GM10847 (cell line): ENCODE measurements around the gene NECAB2.

Experiments
- POLR2A ChIP-seq: IDR thresholded peaks from 2 replicates; pipeline ENCODE4 v1.6.1; 2011; ENCODE audit not compliant: insufficient read length; ENCODE audit errors: extremely low read depth

NECAB2 gene

DNA sequence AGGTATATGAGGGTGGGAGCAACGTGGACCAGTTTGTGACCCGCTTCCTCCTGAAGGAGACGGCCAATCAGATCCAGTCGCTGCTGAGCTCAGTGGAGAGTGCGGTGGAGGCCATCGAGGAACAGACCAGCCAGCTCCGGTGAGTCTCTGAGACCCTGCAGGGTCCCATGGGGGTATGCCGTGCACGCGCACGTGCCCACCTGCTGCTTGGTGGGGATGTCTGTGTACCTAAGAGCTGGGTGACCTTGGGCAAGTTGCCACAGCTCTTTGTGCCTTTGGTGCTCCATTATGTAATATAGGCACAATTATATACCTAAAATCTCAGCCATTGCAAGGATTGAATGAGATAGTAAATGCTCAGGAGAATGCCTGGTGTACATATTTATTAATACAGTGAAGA lies 22.4 kb downstream of the NECAB2 start:
- no peak for TF ChIP-seq POLR2A

DNA sequence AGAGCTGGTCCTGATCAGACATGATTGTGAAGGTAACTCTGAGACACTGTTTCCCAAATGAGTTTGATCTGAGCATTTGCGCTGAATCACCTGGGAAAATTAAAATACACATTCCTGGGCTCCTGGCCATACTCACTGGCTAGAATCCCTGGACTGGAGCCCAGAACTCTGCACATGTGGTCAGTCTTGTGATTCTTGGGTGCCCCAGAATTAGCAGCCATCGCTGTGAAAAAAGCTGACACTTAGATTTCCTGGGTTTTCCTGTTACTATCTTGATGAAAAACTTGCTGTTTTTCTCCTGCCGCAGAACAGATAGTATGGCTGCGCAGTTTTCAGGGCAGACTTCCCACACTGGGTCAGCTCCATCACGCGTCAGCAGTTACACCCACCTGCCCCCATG lies 24.6 kb downstream of the NECAB2 start:
- no peak for TF ChIP-seq POLR2A

DNA sequence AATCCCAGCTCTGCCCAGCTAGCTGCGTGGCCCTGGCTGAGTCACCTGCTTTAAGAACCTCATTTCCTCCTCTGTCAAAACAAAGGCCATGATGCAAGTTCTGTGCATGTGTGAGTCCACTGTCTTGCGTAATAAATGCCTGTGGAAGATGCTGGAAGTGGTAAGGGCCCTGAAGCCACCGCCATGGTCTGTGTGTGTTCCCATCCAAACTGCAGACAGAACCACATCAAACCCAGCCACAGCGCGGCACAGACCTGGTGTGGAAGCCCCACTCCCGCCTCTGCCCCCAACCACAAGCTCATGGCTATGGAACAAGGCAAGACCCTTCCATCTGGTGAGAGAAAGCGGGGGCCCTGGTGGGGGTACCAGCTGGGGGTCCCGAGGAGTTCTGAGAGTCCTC lies 26.0 kb downstream of the NECAB2 start:
- TF ChIP-seq POLR2A, result no peak

DNA sequence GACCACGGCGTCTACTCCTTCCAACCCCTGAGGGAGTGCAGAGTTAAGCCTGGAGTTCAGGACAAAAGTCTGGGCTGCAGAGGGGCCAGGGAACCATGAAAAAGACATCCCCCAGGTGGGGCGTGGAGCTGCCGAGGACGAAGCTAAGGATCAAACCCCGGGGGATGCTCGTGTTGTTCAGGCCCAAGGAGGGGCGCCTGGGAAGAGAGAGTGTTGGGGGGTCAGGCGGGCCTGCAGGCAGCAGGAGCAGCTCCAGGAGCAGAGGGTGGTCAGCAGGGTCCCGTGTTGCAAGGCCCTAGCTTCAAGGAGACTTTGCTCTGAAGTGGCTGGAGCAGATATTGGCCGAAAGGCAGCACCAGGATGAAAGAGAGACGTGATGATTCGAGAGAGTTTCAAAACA lies 26.7 kb downstream of the NECAB2 start:
- no peak for TF ChIP-seq POLR2A

DNA sequence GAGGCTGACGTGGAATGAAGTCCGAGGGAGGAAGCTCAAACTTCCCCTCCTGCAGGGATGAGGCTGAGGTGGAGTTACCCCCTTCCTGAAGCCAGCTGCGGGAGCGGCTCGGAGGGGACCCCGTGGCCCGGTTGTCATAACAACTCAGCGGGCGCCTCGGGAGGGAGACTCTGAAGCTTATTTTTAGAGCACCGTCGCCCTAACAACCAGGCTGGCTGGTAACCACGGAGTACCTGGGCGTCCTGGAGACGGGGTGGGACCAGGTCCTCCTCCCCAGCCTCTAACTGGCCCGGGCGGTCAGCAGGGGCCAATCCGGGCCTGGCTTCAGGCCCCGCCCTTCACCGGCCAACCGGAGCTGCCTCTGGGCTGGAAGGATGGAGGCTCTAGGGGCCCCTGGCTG lies 27.7 kb downstream of the NECAB2 start:
- TF ChIP-seq POLR2A, result no peak

DNA sequence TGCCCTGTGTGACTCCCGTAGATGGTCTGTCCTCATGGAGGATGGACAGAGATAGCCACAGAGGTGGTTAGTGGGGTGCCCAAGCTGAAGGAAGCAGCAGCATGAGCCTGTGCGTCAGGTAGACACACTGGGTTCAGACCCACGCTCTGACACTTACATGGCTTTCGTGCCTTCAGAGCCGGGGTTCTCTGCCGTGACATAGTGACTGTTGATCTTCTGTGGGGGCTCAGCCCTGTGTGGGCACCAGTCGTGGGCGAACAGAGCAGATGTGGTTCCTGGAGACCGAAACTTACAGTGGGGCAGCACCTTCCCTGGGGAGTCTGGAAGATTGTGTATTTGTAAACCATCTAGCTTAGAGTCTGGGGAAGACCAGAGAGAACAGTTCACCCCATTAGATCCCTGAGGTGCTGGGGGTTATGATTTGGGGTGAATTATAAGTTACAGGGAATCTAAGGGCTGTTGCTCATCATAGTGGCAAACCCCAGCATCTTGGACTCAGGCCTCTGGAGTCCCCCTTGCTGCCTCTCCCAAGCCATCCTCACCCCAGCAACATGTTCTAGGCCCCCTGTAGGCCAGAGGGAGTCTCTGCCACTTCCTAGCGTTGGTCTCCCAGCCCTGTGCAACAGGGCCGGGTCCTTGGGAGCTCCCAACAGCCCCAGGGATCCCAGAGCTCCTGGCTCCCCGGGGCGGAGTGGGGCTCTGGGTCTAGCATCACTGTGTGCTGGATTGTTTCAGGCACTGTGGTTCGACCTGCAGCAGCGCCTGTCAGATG lies 28.6 kb downstream of the NECAB2 start:
- TF ChIP-seq POLR2A, result no peak

DNA sequence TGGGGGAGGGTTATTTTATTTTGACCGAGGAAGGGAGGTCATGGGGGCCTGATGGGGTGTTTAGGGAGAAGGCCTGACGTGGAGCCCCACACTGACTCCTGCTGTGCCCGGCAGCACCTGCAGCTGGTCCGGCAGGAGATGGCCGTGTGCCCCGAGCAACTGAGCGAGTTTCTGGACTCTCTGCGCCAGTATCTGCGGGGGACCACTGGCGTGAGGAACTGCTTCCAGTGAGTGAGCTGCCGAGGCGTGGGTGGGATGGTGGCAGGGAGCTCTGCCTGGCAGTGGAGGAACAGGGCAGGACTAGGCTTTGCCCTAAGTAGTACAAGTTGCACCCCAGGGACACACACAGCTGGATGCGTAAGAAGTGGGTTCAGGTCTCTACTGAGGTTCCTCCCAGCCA lies 30.0 kb downstream of the NECAB2 start:
- TF ChIP-seq POLR2A, result no peak

DNA sequence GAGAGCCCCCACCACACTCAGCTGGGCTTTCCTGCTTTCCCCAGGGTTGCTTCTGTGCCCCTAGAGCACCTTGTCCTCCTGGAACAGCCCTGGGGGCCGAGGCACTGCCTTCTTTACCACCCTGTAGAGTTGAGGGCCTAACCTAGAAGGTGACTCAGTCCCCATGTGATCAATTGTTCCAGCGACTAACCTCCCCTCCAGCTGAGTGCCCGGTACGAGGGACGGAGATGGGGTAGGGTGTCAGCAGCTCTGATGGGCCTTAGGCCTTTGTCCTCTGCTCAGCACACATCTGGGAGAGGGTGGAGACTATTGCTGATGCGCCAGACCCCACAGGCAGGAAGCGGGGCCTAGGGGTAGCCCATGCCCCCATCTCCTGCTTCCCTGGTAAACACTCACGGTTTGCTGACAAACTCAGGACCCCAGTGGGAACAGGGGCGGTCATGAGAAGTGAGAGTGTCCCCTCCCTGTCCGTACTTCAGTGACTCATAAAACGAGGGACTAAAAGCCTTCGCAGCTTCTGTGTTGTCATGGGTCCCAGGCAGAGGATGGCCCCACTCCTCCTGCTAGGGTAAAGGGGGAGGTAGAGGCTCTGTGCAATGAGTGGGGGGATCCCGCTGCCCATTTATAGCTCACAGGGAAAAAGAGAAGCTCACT lies 33.1 kb downstream of the NECAB2 start:
- no peak for TF ChIP-seq POLR2A

DNA sequence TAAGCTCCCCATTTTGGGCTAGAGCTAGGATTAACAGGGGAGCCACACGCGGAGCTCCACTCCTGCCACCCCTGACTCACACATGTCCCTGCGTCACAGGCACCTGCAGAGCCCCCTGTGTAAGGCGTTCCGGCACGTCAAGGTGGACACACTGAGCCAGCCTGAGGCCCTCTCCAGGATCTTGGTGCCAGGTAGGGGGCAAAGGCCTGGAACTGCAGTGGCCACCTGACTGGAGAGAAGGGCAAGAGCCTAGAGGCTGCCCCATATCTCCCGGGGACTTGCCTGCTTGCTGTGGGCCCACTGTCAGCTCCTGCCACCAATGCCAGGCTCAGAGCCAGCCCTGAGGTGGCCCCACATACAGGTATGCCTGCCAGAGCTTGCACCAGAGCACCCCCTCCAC lies 33.7 kb downstream of the NECAB2 start:
- no peak for TF ChIP-seq POLR2A

DNA sequence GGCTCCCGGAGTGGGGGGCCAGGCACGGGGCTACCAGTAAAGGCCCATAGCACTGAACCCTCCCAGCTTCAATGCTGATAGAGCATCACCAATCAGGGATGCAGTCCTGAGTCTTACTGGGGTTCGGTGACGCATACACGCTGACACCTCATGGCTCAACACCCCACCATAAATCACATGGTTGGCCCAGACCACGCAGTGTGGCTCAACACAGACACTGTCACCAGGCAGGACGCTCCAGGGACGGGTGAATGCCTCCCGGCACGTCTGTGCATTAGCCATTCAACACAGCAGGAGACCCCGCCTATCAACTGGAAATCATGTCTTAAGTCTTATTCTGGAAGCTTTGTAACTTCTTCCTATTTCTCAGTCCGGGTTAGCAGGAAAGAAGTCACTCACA lies 35.0 kb downstream of the NECAB2 start:
- TF ChIP-seq POLR2A, result no peak

DNA sequence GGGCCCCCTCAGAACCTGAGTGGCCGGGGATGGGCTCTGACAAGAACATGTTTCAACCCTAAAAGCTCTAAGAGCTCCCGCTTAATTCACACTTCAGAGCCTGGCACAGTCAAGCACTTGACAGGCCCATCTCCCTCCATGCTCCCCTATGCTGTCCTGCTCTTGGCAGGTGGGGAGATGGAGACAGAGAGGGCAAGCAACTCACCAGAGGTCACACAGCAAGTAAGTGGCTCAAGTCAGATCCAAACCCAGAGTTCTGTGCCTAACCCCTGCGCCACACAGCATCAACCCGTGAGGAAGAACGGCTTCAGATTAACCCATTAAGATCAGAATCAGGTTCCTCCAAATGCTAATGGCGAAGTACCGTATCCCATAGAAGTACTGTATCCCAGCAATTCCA lies 36.4 kb downstream of the NECAB2 start:
- TF ChIP-seq POLR2A, result no peak

DNA sequence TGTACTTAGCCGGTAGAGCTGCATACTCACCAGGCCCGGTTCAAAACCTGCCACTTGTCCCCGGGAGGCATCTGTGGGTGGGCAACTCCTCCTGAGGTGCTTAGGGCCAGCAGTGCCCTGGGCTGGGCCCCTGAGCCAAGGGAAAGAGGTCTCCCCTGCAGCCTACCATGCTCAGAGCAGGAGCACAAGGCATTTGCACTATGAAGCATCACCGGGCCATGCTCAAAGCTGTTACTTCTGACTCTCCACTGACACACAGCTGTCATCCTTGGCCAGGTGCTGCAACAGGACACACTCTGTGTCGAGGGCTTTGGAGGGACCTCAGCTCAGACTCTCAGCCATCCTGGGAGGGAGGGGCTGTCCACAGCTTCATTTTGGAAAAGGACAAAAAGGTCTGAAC lies 37.3 kb downstream of the NECAB2 start:
- TF ChIP-seq POLR2A, result no peak

DNA sequence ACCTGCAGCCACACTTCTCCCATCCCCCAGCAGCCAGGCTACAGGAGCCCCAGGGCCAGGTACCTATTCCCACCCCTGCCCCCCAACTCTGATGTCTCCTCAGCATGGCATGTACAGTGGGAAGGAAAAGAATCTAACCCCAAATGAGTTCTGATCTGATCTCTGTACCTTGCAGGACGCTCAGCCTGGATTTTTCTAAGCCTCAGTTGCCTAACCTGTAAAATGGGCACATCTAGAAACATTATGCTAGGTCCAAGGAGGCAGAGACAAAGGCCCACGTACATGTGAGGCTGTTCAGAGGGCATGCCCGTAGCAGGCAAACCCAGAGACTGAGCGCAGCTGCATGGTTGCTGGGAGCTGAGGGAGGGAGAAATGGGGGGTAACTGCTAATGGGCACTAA lies 39.5 kb downstream of the NECAB2 start:
- no peak for TF ChIP-seq POLR2A

DNA sequence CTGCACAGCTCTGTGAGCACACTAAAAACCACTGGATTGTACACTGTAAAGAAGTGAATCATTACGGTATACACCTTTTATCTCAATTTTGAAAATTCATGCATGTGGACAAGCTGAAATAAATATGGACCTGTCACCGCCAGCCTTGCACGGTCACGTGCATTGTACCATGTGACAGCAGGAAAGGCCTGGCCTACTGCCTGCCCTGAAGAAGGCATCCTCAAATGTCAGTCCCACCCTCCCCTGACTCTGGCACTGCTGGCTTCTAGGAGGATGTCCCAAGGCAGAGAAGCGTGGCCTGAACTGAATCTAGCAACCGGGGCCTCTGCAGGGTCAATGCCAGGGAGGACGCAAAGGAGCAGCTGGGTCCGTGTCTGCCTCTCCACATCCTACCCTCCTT lies 39.9 kb downstream of the NECAB2 start:
- TF ChIP-seq POLR2A, result no peak

DNA sequence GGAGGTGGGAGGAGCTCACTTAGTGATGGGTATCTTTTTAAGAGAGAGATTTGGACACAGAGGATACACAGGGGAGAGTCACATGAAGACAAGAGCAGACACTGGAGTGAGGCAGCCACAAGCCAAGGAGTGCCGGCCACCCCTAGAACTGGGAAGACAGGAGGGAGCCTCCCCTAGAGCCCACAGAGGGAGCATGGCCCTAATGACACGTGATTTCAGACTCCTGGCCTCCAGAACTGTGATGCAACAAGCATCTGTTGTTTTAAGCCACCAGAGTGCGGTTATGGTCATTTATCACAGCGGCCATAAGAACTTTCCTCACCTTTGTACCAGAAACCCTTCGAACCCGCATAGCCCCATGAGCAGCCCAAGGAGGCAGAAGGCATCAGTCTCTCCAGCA lies 41.2 kb downstream of the NECAB2 start:
- TF ChIP-seq POLR2A, result no peak

DNA sequence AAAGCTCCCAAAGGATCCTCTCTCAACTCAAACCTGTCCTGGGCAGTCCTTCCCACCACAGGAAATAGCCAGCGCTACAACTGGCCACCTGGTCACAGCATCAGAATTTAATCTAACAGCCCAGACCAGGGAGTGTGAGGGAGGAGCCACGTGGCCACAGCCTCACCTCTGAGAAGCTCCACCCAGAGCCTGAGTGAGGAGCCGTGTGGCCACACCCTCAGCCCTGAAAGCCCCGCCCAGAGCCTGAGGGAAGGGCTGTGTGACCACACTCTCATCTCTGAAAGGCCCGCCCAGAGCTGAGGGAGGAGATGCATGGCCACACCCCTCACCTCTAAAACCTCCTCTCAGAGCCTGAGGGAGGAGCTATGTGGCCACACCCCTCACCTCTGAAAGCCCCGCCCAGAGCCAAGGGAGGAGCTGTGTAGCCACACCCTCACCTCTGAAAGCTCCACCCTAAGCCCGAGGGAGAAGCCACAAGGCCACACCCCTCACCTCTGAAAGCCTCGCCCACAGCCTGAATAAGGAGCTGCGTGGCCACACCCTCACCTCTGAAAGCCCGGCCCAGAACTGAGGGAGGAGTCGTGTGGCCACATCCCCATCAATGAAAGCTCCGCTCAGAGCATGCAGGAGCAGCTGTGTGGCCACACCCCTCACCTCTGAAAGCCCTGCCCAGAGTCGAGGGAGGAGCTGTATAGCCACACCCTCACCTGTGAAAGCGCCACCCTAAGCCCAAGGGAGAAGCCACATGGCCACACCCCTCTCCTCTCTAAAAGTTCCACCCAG lies 45.9 kb downstream of the NECAB2 start:
- no peak for TF ChIP-seq POLR2A

DNA sequence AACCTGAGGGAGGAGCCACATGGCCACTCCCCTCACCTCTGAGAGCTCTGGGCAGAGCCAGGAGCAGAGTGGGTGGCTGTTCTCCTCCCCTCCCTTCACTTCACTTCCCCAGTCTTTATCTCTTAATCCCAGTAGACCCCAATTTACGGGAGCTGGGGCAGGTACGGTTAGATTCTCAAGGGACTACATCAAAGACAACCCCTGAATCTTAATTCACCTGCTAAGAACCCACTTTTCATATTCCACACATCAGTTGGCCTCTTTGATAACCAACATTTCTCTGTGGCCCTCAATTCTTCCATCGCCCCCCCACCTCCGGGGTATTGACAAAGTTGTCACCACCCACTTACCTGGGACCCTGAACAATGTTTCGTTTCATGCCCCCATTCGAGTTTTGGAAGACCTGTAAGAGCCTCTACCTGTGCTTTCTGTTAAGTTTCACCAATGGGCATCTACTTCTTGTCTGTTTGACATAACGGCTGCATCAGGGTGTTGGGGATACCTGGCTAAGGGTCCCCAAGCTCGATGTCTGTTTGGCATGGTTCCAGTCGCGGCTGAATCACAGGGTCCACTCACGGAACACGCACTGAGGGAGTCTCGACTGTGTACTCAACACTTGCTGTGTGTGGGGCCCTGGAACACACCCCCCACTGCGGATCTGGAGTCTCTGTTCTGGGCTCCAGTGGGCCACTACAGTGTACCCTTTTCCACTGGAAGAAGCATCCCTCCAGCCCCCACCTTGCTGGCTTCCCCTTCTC lies 46.7 kb downstream of the NECAB2 start:
- no peak for TF ChIP-seq POLR2A
